ACHN (cell line): ENCODE results near the gene CPVL.
"Not testable (repeated sequence)": the region's sequence is repeated elsewhere in the genome, so short reads cannot be mapped to it uniquely, and the experiment has no call there.

ENCODE experiments used
- DNase-seq: peaks from one replicate; pipeline ENCODE4 v3.0.0-alpha.2; 2015
- in situ Hi-C: cut with HindIII; loops from 2 replicates; pipeline ENCODE4 v1.10.0; 2017; ENCODE audit warnings: low sequenced_read_pairs, low pct_ligation_motif_present, low pct_unique_long_range_greater_than_20kb

Gene CPVL

DNA sequence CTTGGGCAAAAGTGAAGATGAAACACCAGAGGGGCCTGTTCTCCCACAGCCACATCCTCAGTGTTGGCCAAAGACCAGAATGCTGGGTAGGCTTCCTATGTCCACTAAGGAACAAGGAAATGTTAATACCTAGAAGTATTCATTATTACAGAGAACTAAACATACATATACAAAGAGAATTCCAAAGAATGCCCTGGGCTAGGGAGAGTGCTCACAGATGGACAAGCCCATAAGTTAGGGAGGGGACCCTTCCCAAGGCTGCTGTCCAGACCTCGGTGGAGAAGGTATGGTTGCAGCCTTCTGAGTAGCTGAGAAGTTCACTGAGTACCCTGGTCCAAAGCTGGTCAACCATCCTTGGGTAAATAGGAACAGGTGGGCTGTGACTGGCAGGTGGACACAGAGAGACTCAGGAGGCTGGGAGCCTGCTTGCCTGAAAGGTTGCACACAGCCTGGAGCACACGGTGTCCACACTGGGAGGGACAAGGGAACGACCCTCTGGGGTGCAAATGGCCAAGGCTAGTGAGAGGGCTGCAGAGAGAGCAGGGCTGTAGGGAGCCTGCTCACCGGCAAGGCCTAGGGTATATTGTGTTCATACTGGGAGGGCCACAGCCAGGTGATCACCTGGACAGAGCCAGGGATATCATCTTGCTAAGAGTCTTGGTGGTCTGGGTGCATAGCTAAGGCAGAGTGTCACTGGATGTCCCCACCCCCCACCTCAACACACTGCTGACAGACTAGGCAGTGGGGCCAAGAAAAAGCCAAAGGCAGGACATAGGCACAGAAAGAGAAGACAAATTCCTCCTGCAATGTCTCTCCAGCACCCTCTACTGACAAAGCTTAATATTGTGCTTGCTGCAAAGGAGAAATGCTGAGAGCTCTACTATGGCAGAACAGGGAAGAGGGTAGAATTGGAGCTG is 40.3 kb downstream of the CPVL start:
- DNase-seq = peak; percentile 78
- in situ Hi-C loops = loop anchor here (25.0 kb wide), 1 partner anchor 169 kb away; no protein-coding TSS in a partner anchor

DNA sequence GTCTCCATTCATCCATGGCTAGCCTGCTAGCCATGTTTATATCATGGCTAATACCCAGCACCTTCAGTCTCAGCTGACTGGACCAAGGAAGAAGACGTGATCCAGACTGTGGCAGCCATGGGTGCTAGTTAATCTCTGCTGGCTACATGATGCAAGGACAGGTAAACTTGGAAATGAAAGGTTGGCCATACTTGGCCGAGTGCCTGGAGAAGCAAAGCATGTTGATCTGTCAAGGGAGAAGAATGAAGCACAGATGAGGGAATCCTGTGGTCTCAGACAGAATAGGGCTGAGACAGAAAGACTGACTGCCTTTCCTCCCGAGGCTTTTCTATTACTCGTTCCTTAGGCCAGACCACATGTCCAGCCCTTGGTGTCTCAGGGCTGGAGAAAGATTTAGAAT is 41.1 kb downstream of the CPVL start:
- no peak for DNase-seq
- in situ Hi-C loops = loop anchor here (25.0 kb wide), 1 partner anchor 168 kb away; no protein-coding TSS in a partner anchor

DNA sequence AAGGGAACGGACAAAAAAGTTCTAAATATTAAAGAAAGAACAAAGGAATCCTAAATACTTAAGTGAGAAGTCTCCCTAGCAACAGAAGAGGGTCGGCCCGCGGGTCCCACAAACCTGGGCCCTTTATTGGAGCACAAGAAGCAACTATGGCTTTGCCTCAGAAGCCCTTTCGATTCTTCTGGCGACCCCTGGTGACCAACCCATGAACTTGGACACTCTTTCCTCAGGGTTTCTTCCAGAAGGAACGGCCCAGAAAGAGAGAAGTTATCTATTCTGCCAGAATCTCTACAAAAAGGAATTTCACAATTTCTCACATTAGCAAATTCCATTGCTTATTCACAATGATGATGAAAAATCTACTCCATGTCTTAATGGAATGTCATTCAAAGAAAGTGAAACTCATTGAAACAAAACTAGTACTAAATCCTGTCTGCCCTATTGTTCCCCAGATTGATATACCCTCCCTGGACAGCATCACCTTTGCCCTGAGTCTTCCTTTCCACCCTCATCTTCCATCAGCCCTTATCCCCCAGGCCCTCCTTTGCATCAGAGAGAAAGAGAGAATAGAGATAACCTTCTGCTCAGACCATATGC is 43.7 kb downstream of the CPVL start:
- in situ Hi-C loops = loop anchor here (25.0 kb wide), 1 partner anchor 165 kb away; no protein-coding TSS in a partner anchor

DNA sequence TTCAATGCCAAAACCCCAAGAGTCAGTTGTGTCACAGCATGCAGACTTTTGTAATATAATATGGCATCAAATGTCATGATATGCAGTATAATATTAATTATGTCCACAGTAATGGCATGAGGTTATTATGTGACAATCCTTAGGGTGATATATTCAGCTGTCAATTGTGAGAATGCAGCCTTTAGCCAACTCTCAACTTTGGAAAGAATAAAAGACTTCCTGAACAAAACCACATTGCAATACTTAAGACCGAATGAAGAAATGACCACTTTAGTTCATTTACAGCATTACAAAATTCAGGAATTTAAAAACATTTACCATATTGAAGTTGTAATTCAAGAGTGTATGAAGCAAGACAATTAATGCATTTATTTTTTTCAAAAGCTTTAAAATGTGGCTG is 45.4 kb downstream of the CPVL start:
- in situ Hi-C loops = loop anchor here (25.0 kb wide), 1 partner anchor 164 kb away; no protein-coding TSS in a partner anchor
- DNase-seq = no peak

More for the DNA sequence above, 43.7 kb downstream of the CPVL start:
- peak; percentile 71 for DNase-seq

DNA sequence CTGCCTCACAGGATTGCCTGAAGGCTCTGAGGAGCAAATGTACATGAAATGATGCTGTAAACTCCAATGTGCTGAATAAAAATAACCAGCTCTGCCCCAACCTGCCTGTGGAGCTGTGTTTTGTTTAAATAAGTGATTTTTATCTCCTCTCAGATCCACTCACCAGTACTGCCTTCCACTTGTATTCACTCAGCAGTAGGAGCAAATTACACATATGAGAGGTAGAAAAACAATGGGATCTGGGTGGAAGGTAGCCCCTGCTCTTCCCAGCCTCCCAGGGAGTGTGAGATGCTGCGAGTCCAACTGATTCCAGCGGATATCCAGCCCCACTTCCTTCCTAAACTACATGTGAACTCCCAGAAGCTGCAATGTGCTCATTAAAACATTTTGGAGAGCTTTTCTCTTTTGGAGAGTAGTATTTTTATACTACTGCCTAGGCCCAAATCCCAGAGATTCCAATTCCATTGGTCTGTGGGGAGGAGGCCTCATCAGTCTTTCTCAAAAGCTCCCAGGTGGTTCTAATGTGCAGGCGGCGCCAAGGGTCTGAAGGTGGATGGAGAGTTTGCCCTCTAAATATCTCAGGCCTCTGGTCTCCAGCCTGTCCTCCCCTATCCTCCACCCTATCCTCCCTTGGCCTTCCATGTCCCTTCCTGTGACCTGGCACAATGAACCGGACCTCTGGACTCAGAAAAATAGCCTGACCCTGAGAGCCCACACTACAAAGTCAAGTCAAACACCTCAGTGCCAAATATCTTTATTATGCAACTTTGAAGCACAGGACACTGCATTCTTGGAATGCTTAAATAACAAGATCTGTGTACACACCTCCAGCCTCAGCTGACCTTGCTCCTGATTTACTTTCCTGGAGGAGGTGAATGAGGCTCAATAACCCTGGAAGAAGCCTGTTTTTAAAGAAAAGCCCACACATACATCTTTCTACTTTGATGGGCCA is 46.2 kb downstream of the CPVL start:
- DNase-seq = no peak
- in situ Hi-C loops = loop anchor here (25.0 kb wide), 1 partner anchor 163 kb away; no protein-coding TSS in a partner anchor

DNA sequence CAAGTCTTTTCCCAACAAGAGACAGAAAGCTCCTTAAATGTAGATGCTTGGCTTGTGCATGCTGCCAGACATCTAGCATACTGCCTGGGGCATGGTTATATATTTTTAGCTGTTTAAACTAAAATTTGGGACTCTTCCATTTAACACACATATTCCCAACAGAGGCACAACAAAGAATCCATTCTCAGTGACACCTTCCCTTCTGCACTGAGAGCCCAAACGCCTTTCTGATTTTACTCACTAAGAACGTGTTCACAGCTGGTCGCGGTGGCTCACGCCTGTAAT is 49.9 kb downstream of the CPVL start:
- DNase-seq = no peak
- in situ Hi-C loops = no loop called here

DNA sequence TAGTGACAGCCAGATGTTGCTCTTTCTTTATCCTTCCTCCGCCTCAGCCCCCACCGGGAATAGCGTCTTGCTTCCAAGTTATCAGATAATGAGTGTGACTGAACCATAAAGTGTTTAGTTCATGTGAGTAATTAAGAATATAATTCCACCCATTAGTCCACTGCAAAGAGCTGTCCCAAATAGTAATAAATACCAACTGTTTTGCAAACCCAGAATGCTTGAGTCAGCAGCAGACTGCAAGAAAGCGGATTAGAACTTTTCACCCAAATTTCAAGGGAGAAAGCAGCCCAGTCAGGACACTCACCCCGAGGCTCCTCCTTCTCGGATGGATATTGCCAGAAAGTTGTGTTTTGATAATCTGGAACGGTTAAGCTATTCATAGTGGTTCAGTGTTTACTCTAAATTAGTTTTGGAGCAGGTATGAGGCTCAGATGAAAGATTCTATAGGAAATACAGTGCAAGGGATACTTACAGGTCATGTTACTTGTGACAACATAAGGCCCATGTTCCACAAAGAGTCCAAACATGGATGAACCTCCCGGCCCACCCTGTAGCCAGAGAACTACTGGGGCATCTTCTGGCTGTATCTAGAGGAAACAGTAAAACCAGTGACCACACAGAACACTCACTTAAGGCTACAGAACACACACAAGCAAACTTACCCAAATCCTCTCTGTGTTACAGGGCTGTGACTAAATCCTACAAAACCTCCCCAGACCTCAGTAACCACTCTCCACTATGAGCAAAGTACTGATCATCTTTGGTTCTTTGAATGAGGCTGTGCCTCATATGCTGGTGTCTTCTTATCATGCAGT is 50.5 kb downstream of the CPVL start:
- in situ Hi-C loops = no loop called here
- DNase-seq = no peak

DNA sequence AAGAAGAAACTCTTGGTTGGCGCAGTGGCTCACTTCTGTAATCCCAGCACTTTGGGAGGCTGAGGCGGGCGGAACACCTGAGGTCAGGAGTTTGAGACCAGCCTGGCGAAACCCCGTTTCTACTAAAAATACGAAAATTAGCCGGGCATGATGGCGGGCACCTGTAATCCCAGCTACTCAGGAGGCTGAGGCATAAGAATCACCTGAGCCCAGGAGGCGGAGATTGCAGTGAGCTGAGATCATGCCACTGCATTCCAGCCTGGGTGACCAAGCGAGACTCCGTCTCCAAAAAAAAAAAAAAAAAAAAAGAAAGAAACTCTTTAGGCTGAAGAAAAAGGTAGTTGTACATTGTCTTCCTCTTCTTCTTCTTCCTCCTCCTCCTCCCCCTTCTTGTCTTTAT is 53.2 kb downstream of the CPVL start:
- DNase-seq = peak; percentile 49

DNA sequence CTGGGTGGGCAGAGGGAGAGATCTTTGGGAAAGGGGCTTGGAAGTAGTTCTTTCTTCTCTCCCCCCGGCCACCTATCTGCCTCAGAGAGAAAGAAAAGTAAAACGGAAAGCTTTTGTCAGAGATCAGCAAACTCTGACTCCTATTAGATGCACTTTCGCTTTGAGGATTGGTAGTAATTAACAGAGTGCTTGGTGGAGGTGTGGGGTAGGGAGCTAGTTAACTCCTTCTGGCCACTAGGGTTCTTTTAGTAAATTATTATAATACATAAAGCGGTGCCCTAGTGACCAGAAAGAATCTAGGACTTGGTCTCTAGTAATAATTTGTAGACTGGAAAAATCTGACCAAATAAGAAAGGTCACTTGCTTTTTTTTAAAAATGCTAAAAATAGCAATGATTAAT is 54.6 kb downstream of the CPVL start:
- peak; percentile 70 for DNase-seq
- in situ Hi-C loops = no loop called here

More for the DNA sequence above, 53.2 kb downstream of the CPVL start:
- in situ Hi-C loops = not testable (repeated sequence)

DNA sequence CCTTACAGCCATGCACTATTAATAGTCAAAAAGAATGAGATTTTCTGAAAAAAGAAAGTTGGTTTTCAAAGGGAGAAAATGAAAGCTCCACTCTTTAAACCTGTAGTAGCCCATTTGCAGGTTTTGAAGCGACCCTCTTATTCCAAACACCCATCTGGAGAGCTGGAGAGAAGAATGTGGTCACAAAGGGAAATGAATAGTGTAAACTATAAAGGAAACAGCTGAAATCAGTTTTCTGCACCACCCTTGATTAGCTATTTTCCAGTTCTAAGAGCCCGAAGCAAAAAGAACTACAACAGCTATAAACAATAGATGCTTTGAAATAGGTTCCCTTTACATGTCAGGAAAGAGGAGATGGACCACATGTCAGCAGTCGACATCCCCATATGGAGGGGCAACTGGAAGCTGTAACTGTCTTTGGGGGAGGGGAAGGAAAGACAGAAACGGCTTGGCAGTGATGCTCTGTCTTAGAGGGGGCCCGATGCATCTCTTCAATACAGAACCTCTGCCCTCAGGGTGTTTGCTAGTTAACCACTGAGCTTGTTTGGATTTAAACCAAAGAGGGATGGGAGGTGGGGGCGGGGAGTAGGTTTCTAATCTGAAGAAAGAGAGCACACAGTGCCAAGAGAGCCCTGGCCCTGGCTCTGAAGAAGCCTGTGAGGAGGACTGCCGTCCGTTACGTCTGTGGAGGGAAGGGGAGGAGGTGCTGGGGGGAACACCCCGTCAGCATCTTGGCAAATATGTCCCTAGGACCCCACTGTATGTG is 55.3 kb downstream of the CPVL start:
- peak; percentile 13 for DNase-seq
- in situ Hi-C loops = no loop called here

DNA sequence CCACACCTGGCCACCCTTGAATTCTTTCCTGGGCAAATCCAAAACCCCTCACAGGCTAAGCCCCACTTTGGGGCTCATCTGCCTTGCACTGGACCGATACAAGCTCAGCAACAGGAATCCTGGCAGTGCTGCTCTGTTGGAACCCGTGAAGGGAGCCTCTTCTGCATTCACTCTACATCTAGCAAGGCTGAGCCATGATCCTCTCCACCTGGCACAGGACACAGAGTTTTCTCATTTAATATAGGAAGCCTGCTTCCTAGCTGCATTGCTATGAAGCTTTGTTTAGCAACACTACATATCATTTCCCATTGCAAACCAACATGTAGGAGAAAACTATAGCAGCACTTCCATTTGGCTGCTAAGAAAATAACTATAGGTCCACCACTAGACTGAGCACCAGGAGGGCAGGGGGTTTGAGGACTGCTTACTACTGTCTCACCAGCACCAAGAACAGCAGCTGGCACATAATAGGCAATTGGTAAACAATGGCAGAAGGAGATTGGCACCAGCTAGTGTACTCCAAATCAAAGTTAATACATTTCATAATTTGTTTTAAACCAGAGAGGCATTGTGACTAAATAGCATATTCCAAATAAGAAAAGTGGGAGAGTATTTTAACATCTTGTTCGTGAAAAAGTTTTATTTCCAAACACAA is 56.1 kb downstream of the CPVL start:
- in situ Hi-C loops = no loop called here
- DNase-seq = no peak

DNA sequence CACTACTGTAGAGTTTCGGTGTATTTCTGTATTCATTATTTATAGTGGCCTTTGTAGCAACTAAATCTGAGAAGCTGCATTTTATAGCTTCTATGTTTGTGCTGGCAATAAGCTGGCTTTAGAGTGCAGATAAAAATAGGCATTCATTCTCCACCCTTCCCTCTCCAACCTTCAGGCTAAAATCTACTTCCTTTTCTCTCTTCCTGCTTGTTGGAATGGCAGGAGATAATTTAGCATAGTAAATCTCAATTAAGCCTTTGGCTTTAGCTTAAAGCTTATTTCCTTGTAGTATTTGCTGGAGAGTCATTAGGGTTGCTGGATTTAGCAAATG is 58.5 kb downstream of the CPVL start:
- in situ Hi-C loops = no loop called here
- DNase-seq = no peak

DNA sequence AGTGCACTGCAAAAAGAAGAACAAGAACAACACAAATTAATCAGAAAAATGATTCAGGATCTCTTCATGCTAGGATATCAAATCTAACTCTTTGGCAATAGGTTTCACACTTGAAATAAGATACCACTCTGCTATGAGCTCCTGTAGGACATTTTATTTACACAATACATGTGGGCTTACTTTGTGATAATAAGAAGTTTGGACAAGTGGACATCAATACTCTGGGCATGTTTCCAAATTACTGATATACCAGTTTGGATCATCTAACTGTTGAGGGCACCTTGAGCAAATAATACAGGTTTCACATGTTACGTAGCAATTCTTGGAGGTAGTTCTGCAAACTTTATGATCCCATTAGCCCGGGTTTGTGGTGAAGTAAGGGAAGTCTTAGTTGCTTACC is 59.8 kb downstream of the CPVL start:
- in situ Hi-C loops = no loop called here
- DNase-seq = no peak

DNA sequence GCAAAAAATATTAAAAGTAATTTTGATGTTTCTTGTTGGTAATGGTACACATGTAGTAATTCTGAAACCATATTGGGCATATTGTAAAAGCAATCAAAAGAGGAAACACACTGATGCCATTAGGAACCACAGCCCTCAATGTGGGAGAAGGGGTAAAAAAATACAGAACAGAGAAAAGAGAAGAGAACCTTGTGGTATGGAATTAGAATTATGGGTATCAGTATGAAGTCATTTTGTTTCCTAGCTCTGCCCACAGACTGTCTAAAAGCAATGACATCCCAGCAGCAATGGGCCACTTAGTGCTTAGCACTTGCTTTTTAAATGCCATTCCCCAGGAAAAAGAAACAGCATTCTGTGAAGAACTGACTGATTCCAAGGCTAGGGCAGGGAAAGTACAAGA is 61.5 kb downstream of the CPVL start:
- no peak for DNase-seq
- in situ Hi-C loops = no loop called here

DNA sequence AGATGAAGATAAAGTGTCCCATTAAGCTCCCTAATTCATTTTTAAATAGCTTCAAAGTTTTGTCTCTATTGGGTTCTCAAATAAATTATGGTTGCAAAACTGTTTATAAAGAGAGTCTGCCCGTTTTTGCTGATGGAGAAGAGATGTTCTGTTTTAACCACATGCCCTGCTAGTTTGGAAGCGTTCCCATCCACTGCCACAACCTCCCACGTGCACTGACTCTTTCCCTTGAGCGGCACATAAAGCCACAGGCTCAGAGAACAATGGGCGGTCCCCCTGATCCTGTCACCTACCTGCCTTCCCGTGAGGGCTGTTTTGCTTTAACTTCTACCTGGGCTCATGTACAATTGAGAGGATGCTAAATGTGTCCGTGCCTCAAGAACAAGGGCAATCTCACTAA is 65.5 kb downstream of the CPVL start:
- in situ Hi-C loops = no loop called here
- no peak for DNase-seq

DNA sequence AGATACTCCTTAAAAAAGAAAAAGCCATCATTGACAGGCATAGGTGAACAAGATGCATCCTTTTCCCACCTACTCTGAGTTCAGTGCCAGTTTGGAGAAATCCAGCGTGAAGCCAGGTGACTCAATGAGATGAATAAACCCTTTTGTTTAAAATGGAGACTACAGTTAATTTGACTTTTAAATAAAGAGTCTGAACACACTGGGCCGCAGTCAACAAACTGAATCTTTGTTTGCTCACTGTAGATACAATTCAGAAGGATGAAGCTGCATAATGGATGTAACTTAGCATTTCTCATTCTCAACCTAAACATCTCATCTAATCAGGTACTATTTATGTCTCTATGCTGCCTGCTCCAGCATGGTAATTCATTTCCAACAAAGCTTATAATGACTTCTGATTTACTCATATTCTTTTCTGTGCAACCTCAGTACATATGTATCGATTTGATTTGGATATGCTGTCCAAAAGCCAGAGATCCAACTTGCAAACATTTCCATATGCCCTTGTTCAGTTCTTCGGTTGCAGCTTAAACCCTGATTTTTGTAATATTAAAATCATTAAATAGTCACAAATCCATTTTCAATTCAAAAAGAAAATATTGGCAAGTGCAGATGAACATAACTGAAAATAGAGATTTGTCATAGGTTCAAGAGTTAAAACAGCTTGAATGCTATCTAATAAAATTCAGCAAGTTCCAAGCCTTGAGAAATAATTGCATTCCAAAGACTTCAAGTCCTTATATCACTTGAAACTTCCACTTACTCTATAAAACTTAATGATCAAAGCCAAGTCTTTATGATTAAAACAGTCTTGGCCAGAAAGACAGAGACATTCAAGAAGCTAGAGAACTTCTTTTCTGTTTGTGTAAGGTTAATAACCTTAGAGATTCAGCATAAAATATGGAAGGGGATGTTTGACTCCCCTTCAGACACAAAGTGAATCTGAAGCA is 67.8 kb downstream of the CPVL start:
- in situ Hi-C loops = no loop called here
- no peak for DNase-seq
